HCT116 (cell line): ENCODE results near the gene NGRN. TPM values are rescaled to one million over a fixed set of nuclear protein-coding genes. Genes with fewer than 3 reads are reported as not detected.

Experiments used
- ATAC-seq: fragments of 200-7000 bp; cut with Tn5 transposase; 2 replicates; pipeline ENCODE4 v1.9.1; 2020; ENCODE audit warnings: mild to moderate bottlenecking, moderate library complexity
- BruUV-seq: library from RNA; stranded (reverse); fragments of 400-500 nt; replicated peaks from 2 replicates; lab custom pipeline; 2021; lab: Mats Ljungman, UMichigan
- CTCF ChIA-PET: fragments of 300-600 bp; sonication (Branson Sonifier 250); formaldehyde crosslinking; loops from one replicate; lab custom pipeline; 2021; ENCODE audit warnings: antibody characterized with exemption; lab: Charles Lee
- POLR2A ChIA-PET: fragments of 300-600, 350-600 bp; sonication (Branson Sonifier 250); formaldehyde crosslinking; loops from one replicate; lab custom pipeline; 2021; ENCODE audit warnings: antibody characterized with exemption; lab: Charles Lee
- RAD21 ChIA-PET, 2 experiments: fragments of 300-600 bp; sonication (Branson Sonifier 250); formaldehyde crosslinking; loops; one replicate each; lab custom pipeline; 2023; ENCODE audit warnings: low total read pairs in 2 of 2; ENCODE audit not compliant: uncharacterized antibody in 2 of 2, unreplicated experiment in 2 of 2, low non-redundant PET in 1 of 2; lab: Charles Lee
- DNase-seq: peaks from one replicate; pipeline ENCODE4 v3.0.0-alpha.2; 2010; ENCODE audit warnings: low read depth, low spot score
- H2AFZ ChIP-seq: fragments of 200-600 bp; shearing (Covaris generic), sonication (generic); 2 replicates; pipeline ENCODE4 v1.6.1; 2017; ENCODE audit warnings: low read depth, mixed run types, mixed read lengths, antibody characterized with exemption, low read length; ENCODE audit not compliant: poor library complexity, severe bottlenecking
- H3K27ac ChIP-seq: 2 replicates; pipeline ENCODE4 v1.5.1; 2012; ENCODE audit warnings: low read depth, low read length
- H3K27me3 ChIP-seq: fragments of 200-600 bp; sonication (generic); 2 replicates; pipeline ENCODE4 v1.6.1; 2016; ENCODE audit warnings: mixed run types, low read length, mixed read lengths; ENCODE audit not compliant: insufficient read depth
- H3K36me3 ChIP-seq, 2 experiments: fragments of 200-500 bp in 1 of 2; fragments of 200-600 bp in 1 of 2; sonication (Bioruptor generic) in 1 of 2; sonication (generic) in 1 of 2; 2 replicates each; pipeline versions ENCODE4 v1.5.1 to v1.6.1; 2014 to 2016; ENCODE audit warnings: low read length in 2 of 2, inconsistent platforms in 1 of 2, mixed read lengths in 1 of 2, mixed run types in 1 of 2; ENCODE audit not compliant: insufficient read depth in 2 of 2, control insufficient read depth in 1 of 2
- H3K4me1 ChIP-seq, 2 experiments: fragments of 200-600 bp in 1 of 2; sonication (generic) in 1 of 2; 2 replicates each; pipeline versions ENCODE4 v1.5.1 to v1.6.1; 2012 to 2017; ENCODE audit warnings: low read length in 2 of 2, inconsistent platforms in 1 of 2, mild to moderate bottlenecking in 1 of 2, mixed read lengths in 1 of 2, mixed run types in 1 of 2, moderate library complexity in 1 of 2; ENCODE audit not compliant: insufficient read depth in 2 of 2, control insufficient read depth in 1 of 2
- H3K4me2 ChIP-seq: fragments of 200-600 bp; sonication (generic); 2 replicates; pipeline ENCODE4 v1.6.1; 2017; ENCODE audit warnings: mixed run types, low read length, mixed read lengths
- H3K4me3 ChIP-seq, 2 experiments: fragments of 200-600 bp in 1 of 2; sonication (generic) in 1 of 2; replicated peaks in 1 of 2; 2 replicates each; pipeline ENCODE4 v1.5.1; 2011 to 2016; ENCODE audit warnings: low read length in 2 of 2, control low read depth in 1 of 2, low read depth in 1 of 2, mild to moderate bottlenecking in 1 of 2, mixed read lengths in 1 of 2, mixed run types in 1 of 2
- H3K79me2 ChIP-seq: fragments of 200-600 bp; sonication (generic); 2 replicates; pipeline ENCODE4 v1.6.1; 2017; ENCODE audit warnings: mild to moderate bottlenecking, mixed run types, low read length, moderate library complexity, mixed read lengths; ENCODE audit not compliant: insufficient read depth
- H3K9ac ChIP-seq: fragments of 200-600 bp; sonication (generic); 2 replicates; pipeline ENCODE4 v1.6.1; 2016; ENCODE audit warnings: low read length, mixed read lengths
- H3K9me2 ChIP-seq: fragments of 200-600 bp; sonication (generic), shearing (Covaris generic); 2 replicates; pipeline ENCODE4 v1.6.1; 2017; ENCODE audit warnings: mixed run types, mild to moderate bottlenecking, moderate library complexity; ENCODE audit not compliant: insufficient read depth
- H3K9me3 ChIP-seq, 2 experiments: fragments of 200-500 bp in 1 of 2; fragments of 200-600 bp in 1 of 2; sonication (Bioruptor generic) in 1 of 2; sonication (generic) in 1 of 2; 2 replicates each; pipeline ENCODE4 v1.6.1; 2014 to 2017; ENCODE audit warnings: low read length in 2 of 2, mixed read lengths in 2 of 2, inconsistent platforms in 1 of 2, low read depth in 1 of 2, mild to moderate bottlenecking in 1 of 2, mixed run types in 1 of 2, moderate library complexity in 1 of 2; ENCODE audit not compliant: control insufficient read depth in 1 of 2, insufficient read depth in 1 of 2
- H4K20me1 ChIP-seq: fragments of 200-600 bp; sonication (generic), shearing (Covaris generic); 2 replicates; pipeline ENCODE4 v1.6.1; 2017; ENCODE audit warnings: mixed run types, mild to moderate bottlenecking, moderate library complexity; ENCODE audit not compliant: insufficient read depth
- CBX3 ChIP-seq: IDR thresholded peaks from 2 replicates; pipeline ENCODE4 v1.6.1; 2012; ENCODE audit warnings: low read depth
- EGR1 ChIP-seq: IDR thresholded peaks from 2 replicates; pipeline ENCODE4 v1.6.1; 2012; ENCODE audit warnings: low read depth
- EZH2 ChIP-seq: fragments of 200-600 bp; sonication (generic); IDR thresholded peaks from 2 replicates; pipeline ENCODE4 v1.6.1; 2017; ENCODE audit warnings: antibody characterized with exemption, mixed run types
- FOSL1 ChIP-seq: IDR thresholded peaks from 2 replicates; pipeline ENCODE4 v1.6.1; 2012; ENCODE audit warnings: low read depth
- JUND ChIP-seq: IDR thresholded peaks from 2 replicates; pipeline ENCODE4 v1.6.1; 2012
- POLR2A ChIP-seq: IDR thresholded peaks from 2 replicates; pipeline ENCODE4 v1.7.0; 2011; ENCODE audit warnings: borderline replicate concordance; ENCODE audit not compliant: insufficient read depth, insufficient read length; ENCODE audit errors: extremely low read depth
- POLR2AphosphoS5 ChIP-seq: IDR thresholded peaks from 2 replicates; pipeline ENCODE4 v1.6.1; 2011; ENCODE audit warnings: mild to moderate bottlenecking, low read depth, low read length, moderate library complexity
- REST ChIP-seq: IDR thresholded peaks from 2 replicates; pipeline ENCODE4 v1.6.1; 2012; ENCODE audit warnings: low read depth
- SP1 ChIP-seq: IDR thresholded peaks from 2 replicates; pipeline ENCODE4 v1.6.1; 2012; ENCODE audit warnings: low read depth
- SRF ChIP-seq: IDR thresholded peaks from 2 replicates; pipeline ENCODE4 v1.6.1; 2012; ENCODE audit warnings: low read depth
- TCF7L2 ChIP-seq: IDR thresholded peaks from 2 replicates; pipeline ENCODE4 v1.7.0; 2011; ENCODE audit warnings: borderline replicate concordance, inconsistent platforms; ENCODE audit not compliant: insufficient read depth, insufficient read length; ENCODE audit errors: extremely low read depth
- YY1 ChIP-seq: IDR thresholded peaks from 2 replicates; pipeline ENCODE4 v1.6.1; 2011; ENCODE audit warnings: low read length, low read depth, moderate library complexity, mild to moderate bottlenecking; ENCODE audit not compliant: insufficient replicate concordance; ENCODE audit errors: extremely low read depth
- ZNF274 ChIP-seq: fragments of 200-500 bp; sonication (Bioruptor generic); IDR thresholded peaks from 2 replicates; pipeline ENCODE4 v1.6.1; 2014; ENCODE audit warnings: mild to moderate bottlenecking, low read depth, low read length, inconsistent platforms
- intact Hi-C: fragments of 100-400 bp; cut with micrococcal nuclease; formaldehyde crosslinking; loops from 2 replicates; pipeline ENCODE4 v1.10.0; 2022
- total RNA-seq: library from RNA; stranded (reverse); gene quantifications from one replicate; pipeline ENCODE4 v1.2.1, GENCODE V29; 2021; ENCODE audit not compliant: unreplicated experiment
- TF ChIP-seq, protein P1 (sequence below): IDR thresholded peaks from 2 replicates; pipeline ENCODE4 v1.6.1; 2012
- TF ChIP-seq, protein P2 (sequence below), 3 experiments: fragments of 200-600 bp in 1 of 3; sonication (generic) in 1 of 3; IDR thresholded peaks in 2 of 3; conservative IDR thresholded peaks in 1 of 3; 2 replicates each; pipeline ENCODE4 v1.5.1; 2012 to 2017; ENCODE audit warnings: low read depth in 2 of 3, low read length in 2 of 3, antibody characterized with exemption in 1 of 3, borderline replicate concordance in 1 of 3, control low read depth in 1 of 3, mild to moderate bottlenecking in 1 of 3, mixed read lengths in 1 of 3, mixed run types in 1 of 3, moderate library complexity in 1 of 3; ENCODE audit not compliant: insufficient read depth in 1 of 3

The NGRN gene
- total RNA-seq, 1 experiment from 2014 or later: 72.7 TPM

DNA sequence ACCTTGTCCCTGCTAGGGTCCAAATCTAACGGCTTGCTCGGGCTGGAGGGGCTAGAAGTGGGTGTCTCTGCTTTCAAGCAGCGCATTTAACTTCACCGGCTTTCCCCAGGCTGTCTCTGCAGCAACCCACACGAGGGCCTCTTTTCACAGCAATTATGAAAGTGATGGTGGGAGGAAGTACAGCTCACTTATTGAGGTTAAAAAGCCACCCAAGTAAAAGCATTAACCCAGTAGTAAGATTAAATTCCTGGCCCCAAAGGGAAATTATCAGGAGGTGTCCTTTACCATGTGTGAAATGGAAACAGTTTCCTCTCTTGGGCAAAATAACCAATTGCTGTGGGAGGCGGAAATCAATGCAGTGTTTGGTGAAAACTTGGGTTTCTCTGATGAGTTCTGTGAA is 41.1 kb downstream of the NGRN start:
- Histone ChIP-seq H3K4me3 (no peak overlapping the region), H3K9me2 (no peaks in the 10 kb centered on the region), H3K27ac (no peak overlapping the region), H3K36me3 (no peaks in the 10 kb centered on the region), H4K20me1 (no peaks in the 10 kb centered on the region), H3K79me2 (no peaks in the 10 kb centered on the region), H3K4me2 (no peak overlapping the region), H2AFZ (no peak overlapping the region), H3K27me3 (no peaks in the 10 kb centered on the region), H3K9ac (no peak overlapping the region), H3K9me3 (no peaks in the 10 kb centered on the region), H3K4me1 (peaks cover 0 to under 1% of the 10 kb centered on the region in 2 experiments; a peak in 1 of 4 replicates)
- CTCF ChIA-PET: interaction anchor here (1.5 to 1.9 kb wide), 2 partner anchors 13 kb away, joined by 5 to 13 read pairs; no protein-coding TSS in a partner anchor
- TF ChIP-seq, protein P1, sequence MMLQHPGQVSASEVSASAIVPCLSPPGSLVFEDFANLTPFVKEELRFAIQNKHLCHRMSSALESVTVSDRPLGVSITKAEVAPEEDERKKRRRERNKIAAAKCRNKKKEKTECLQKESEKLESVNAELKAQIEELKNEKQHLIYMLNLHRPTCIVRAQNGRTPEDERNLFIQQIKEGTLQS: no peak
- TF ChIP-seq TCF7L2: no peak
- no peak for TF ChIP-seq FOSL1
- TF ChIP-seq EZH2: no peak
- RAD21 ChIA-PET: no interaction called here
- intact Hi-C loops: no loop called here
- BruUV-seq: no TSS peak
- no peak for ATAC-seq
- DNase-seq: no peak
- POLR2A ChIA-PET: no interaction called here

DNA sequence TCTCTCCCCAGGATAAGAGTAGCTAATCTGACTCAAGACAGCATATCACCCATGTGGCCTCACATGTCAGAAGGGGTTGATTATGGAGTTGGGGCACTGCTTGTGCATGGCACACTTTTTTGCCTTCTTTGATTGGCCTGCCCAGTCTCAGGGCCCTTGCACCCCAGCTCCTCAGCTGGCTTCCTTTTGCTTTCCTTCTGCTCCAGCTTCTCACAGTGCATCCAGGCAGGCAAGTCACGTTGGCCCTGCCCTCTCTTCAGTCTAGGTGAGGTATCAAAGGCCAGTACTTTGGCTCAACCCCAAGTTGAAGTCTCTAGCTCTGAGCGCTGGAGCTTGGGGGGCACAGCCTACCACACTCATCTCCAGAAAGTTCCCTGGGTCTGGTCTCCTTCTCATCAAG is 42.2 kb downstream of the NGRN start:
- ChIA-PET CTCF (interaction anchor here (1.5 to 1.9 kb wide), 2 partner anchors 12 to 14 kb away, joined by 5 to 13 read pairs; no protein-coding TSS in a partner anchor), RAD21 (no interaction called here), POLR2A (no interaction called here)
- Histone ChIP-seq H3K4me2 (no peak overlapping the region), H4K20me1 (no peaks in the 10 kb centered on the region), H3K4me1 (no peaks in the 10 kb centered on the region; a peak in 1 of 4 replicates), H3K9me3 (no peaks in the 10 kb centered on the region), H2AFZ (no peak overlapping the region), H3K27me3 (no peaks in the 10 kb centered on the region), H3K9me2 (no peaks in the 10 kb centered on the region), H3K27ac (no peak overlapping the region), H3K79me2 (no peaks in the 10 kb centered on the region), H3K4me3 (no peak overlapping the region), H3K36me3 (no peaks in the 10 kb centered on the region), H3K9ac (no peak overlapping the region)
- ATAC-seq (no peak), DNase-seq (no peak)
- intact Hi-C loops: no loop called here
- no TSS peak for BruUV-seq
- TF ChIP-seq EZH2 (no peak), SRF (no peak), YY1 (no peak), JUND (no peak), ZNF274 (no peak), SP1 (no peak), EGR1 (no peak), POLR2A (no peak), REST (no peak), POLR2AphosphoS5 (no peak), FOSL1 (no peak), CBX3 (no peak)
- TF ChIP-seq, protein P1: no peak
- TF ChIP-seq, protein P2, sequence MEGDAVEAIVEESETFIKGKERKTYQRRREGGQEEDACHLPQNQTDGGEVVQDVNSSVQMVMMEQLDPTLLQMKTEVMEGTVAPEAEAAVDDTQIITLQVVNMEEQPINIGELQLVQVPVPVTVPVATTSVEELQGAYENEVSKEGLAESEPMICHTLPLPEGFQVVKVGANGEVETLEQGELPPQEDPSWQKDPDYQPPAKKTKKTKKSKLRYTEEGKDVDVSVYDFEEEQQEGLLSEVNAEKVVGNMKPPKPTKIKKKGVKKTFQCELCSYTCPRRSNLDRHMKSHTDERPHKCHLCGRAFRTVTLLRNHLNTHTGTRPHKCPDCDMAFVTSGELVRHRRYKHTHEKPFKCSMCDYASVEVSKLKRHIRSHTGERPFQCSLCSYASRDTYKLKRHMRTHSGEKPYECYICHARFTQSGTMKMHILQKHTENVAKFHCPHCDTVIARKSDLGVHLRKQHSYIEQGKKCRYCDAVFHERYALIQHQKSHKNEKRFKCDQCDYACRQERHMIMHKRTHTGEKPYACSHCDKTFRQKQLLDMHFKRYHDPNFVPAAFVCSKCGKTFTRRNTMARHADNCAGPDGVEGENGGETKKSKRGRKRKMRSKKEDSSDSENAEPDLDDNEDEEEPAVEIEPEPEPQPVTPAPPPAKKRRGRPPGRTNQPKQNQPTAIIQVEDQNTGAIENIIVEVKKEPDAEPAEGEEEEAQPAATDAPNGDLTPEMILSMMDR (IDR thresholded peaks at IDR 0.05 in 2 of 3, conservative IDR thresholded peaks at IDR 0.05 in 1 of 3; ENCODE audit: borderline replicate concordance in 1 of 3, insufficient read depth in 1 of 3, low read depth in 2 of 3, low read length in 2 of 3): no peak
